HepG2 (cell line): ENCODE results near the gene FUOM. TPM values are rescaled to one million over a fixed set of nuclear protein-coding genes. Genes with fewer than 3 reads are reported as not detected.
A peak's percentile ranks its signal among the peaks of the same experiment; 100 is the strongest.

ENCODE experiments used
- ARNT2 ChIP-seq: sonication (generic); formaldehyde crosslinking; IDR thresholded peaks from 2 replicates; pipeline ENCODE4 v1.8.0; 2022; ENCODE audit warnings: mild to moderate bottlenecking, low read depth, missing genetic modification reagents, moderate library complexity
- CBX1 ChIP-seq: IDR thresholded peaks from one replicate; pipeline ENCODE4 v1.6.1; 2016; ENCODE audit warnings: antibody characterized with exemption, low read depth
- CHCHD3 ChIP-seq: sonication (generic); formaldehyde crosslinking; IDR thresholded peaks from 2 replicates; pipeline ENCODE4 v1.8.0; 2022; ENCODE audit warnings: mild to moderate bottlenecking, missing genetic modification reagents, moderate library complexity
- ESRRA ChIP-seq: sonication (generic); formaldehyde crosslinking; IDR thresholded peaks from 2 replicates; pipeline ENCODE4 v1.5.1; 2020; ENCODE audit warnings: mild to moderate bottlenecking, low read depth, missing genetic modification reagents
- FLYWCH1 ChIP-seq: sonication (generic); formaldehyde crosslinking; IDR thresholded peaks from 2 replicates; pipeline ENCODE4 v1.8.1; 2023; ENCODE audit warnings: mild to moderate bottlenecking, missing genetic modification reagents
- HDAC1 ChIP-seq: sonication (generic); formaldehyde crosslinking; IDR thresholded peaks from 2 replicates; pipeline ENCODE4 v1.5.1; 2020; ENCODE audit warnings: mild to moderate bottlenecking, missing genetic modification reagents
- HMGA1 ChIP-seq: sonication (generic); formaldehyde crosslinking; conservative IDR thresholded peaks from 2 replicates; pipeline ENCODE4 v1.4.0; 2020; ENCODE audit warnings: missing genetic modification reagents
- KLF15 ChIP-seq: sonication (generic); formaldehyde crosslinking; IDR thresholded peaks from 2 replicates; pipeline ENCODE4 v1.8.1; 2023; ENCODE audit warnings: borderline replicate concordance, mild to moderate bottlenecking, inconsistent platforms, missing genetic modification reagents, mixed read lengths
- MED1 ChIP-seq: sonication (generic); formaldehyde crosslinking; IDR thresholded peaks from 2 replicates; pipeline ENCODE4 v1.4.0; 2020; ENCODE audit warnings: missing genetic modification reagents
- MED13 ChIP-seq: sonication (generic); formaldehyde crosslinking; IDR thresholded peaks from 2 replicates; pipeline ENCODE4 v1.5.0; 2020; ENCODE audit warnings: missing genetic modification reagents
- MLXIP ChIP-seq: sonication (generic); formaldehyde crosslinking; IDR thresholded peaks from 2 replicates; pipeline ENCODE4 v1.9.0; 2021; ENCODE audit warnings: missing genetic modification reagents, borderline replicate concordance
- MXD3 ChIP-seq: IDR thresholded peaks from 2 replicates; pipeline ENCODE4 v1.6.1; 2016; ENCODE audit warnings: mild to moderate bottlenecking, missing biosample characterization, missing genetic modification reagents
- NR2C2 ChIP-seq: sonication (generic); formaldehyde crosslinking; IDR thresholded peaks from 2 replicates; pipeline ENCODE4 v1.4.0; 2020; ENCODE audit warnings: missing genetic modification reagents, mild to moderate bottlenecking, moderate library complexity, borderline replicate concordance
- NR2F2 ChIP-seq: IDR thresholded peaks from 2 replicates; pipeline ENCODE4 v1.6.1; 2012; ENCODE audit warnings: low read depth, inconsistent platforms, borderline replicate concordance
- NRL ChIP-seq: sonication (generic); formaldehyde crosslinking; IDR thresholded peaks from 2 replicates; pipeline ENCODE4 v1.5.0; 2020; ENCODE audit warnings: missing genetic modification reagents, mild to moderate bottlenecking, moderate library complexity, borderline replicate concordance
- PLSCR1 ChIP-seq: sonication (generic); formaldehyde crosslinking; IDR thresholded peaks from 2 replicates; pipeline ENCODE4 v1.5.0; 2020; ENCODE audit warnings: missing genetic modification reagents, mild to moderate bottlenecking, borderline replicate concordance
- REPIN1 ChIP-seq: sonication (generic); formaldehyde crosslinking; IDR thresholded peaks from 2 replicates; pipeline ENCODE4 v1.8.0; 2022; ENCODE audit warnings: missing genetic modification reagents, low read depth, mild to moderate bottlenecking, borderline replicate concordance
- RORA ChIP-seq: sonication (generic); formaldehyde crosslinking; IDR thresholded peaks from 2 replicates; pipeline ENCODE4 v1.5.0; 2020; ENCODE audit warnings: mild to moderate bottlenecking, missing genetic modification reagents, moderate library complexity
- ZIK1 ChIP-seq: sonication (generic); formaldehyde crosslinking; IDR thresholded peaks from 2 replicates; pipeline ENCODE4 v1.5.0; 2020; ENCODE audit warnings: mild to moderate bottlenecking, low read depth, missing genetic modification reagents, borderline replicate concordance
- ZNF232 ChIP-seq: sonication (generic); formaldehyde crosslinking; IDR thresholded peaks from 2 replicates; pipeline ENCODE4 v1.4.0; 2020; ENCODE audit warnings: missing genetic modification reagents, borderline replicate concordance
- ZNF275 ChIP-seq: sonication (generic); formaldehyde crosslinking; IDR thresholded peaks from 2 replicates; pipeline ENCODE4 v1.8.0; 2022; ENCODE audit warnings: missing genetic modification reagents, mild to moderate bottlenecking, inconsistent platforms, borderline replicate concordance
- ZNF354B ChIP-seq: sonication (generic); formaldehyde crosslinking; IDR thresholded peaks from 2 replicates; pipeline ENCODE4 v1.8.0; 2022; ENCODE audit warnings: mild to moderate bottlenecking, missing genetic modification reagents
- ZNF747 ChIP-seq: sonication (generic); formaldehyde crosslinking; IDR thresholded peaks from 2 replicates; pipeline ENCODE4 v1.8.1; 2023; ENCODE audit warnings: missing genetic modification reagents, mild to moderate bottlenecking, borderline replicate concordance
- ZNF776 ChIP-seq: sonication (generic); formaldehyde crosslinking; IDR thresholded peaks from 2 replicates; pipeline ENCODE4 v1.4.0; 2020; ENCODE audit warnings: mild to moderate bottlenecking, missing genetic modification reagents
- ZSCAN9 ChIP-seq: IDR thresholded peaks from 2 replicates; pipeline ENCODE4 v1.6.1; 2016; ENCODE audit warnings: borderline replicate concordance
- polyA plus RNA-seq, 8 experiments: library from polyadenylated mRNA; depleted of rRNA in 3 of 8; stranded (reverse) in 7 of 8; unstranded in 1 of 8; fragments of >200 nt; fragmentation: Illumina TruSeq in 4 of 8; extraction: Trizol in 4 of 8; gene quantifications; 2 replicates each; pipeline versions ENCODE4 v1.2.1 to v1.2.3, GENCODE V29; 2011 to 2016; ENCODE audit warnings: low read depth in 4 of 8, missing spikeins in 1 of 8, mixed read lengths in 1 of 8; ENCODE audit not compliant: insufficient read depth in 1 of 8
- total RNA-seq, 5 experiments: library from RNA; depleted of rRNA; stranded (reverse); fragments of >200 nt; fragmentation: Illumina TruSeq; extraction: Trizol; gene quantifications; 2 replicates each; pipeline ENCODE4 v1.2.3, GENCODE V29; 2016; ENCODE audit warnings: low read depth in 1 of 5

The FUOM gene
- total and polyA plus RNA-seq, 2 of the 13 experiments (the other 11 are each of a cell fraction or from before 2014, with no cell fraction given) = 27.5 to 60.4 TPM

- TF ChIP-seq ZNF232 (CRISPR knock-in tag) = peak; percentile 7; the same call in 1 of the 2 replicates
- no peak for TF ChIP-seq ZNF776
- TF ChIP-seq RORA (CRISPR knock-in tag) = no peak
- TF ChIP-seq MED13 = no peak
- TF ChIP-seq ZNF275 (CRISPR knock-in tag) = no peak
- no peak for TF ChIP-seq REPIN1 (CRISPR knock-in tag)
- TF ChIP-seq ZNF354B (CRISPR knock-in tag) = no peak
- TF ChIP-seq ZSCAN9 (CRISPR knock-in tag) = 0 out of 2 replicates have a peak, but pooled peaks have one; percentile 52
- no peak for TF ChIP-seq PLSCR1 (CRISPR knock-in tag)
- no peak for TF ChIP-seq HDAC1 (CRISPR knock-in tag)
- no peak for TF ChIP-seq NR2C2 (CRISPR knock-in tag)
- no peak for TF ChIP-seq FLYWCH1 (CRISPR knock-in tag)
- peak; percentile 15 for TF ChIP-seq CBX1
- TF ChIP-seq MXD3 (CRISPR knock-in tag) = no peak
- no peak for TF ChIP-seq ZNF747 (CRISPR knock-in tag)
- no peak for TF ChIP-seq KLF15
- 0 out of 2 replicates have a peak, but pooled peaks have one; percentile 33 for TF ChIP-seq MED1 (CRISPR knock-in tag)
- TF ChIP-seq CHCHD3 = 0 out of 2 replicates have a peak, but pooled peaks have one; percentile 65
- TF ChIP-seq ESRRA (CRISPR knock-in tag) = no peak
- no peak for TF ChIP-seq ZIK1 (CRISPR knock-in tag)
- TF ChIP-seq NRL (CRISPR knock-in tag) = no peak
- no peak for TF ChIP-seq HMGA1 (CRISPR knock-in tag)
- TF ChIP-seq ARNT2 (CRISPR knock-in tag) = peak; percentile 57; the same call in 1 of the 2 replicates
- peak; percentile 80; the same call in 1 of the 2 replicates for TF ChIP-seq MLXIP
- no peak; the same call in 1 of the 2 replicates for TF ChIP-seq NR2F2
Measured at GRCh38 chr10:133359972-133360610, 2.3 kb upstream of the FUOM start (continued).
